ENCODE results near the gene UBXN10.

- TF ChIP-seq CTCF (IDR thresholded peaks at IDR 0.05): no peak
- no peak for TF ChIP-seq POLR2A (IDR thresholded peaks at IDR 0.05)
Observed at GRCh38 chr1:20169932-20170331, 16.0 kb upstream of the UBXN10 start.
